Stomach (tissue), 4 donors: ENCODE data around the gene PARL.

Experiments
- CTCF ChIP-seq, 7 experiments: fragments of 450-650 bp in 4 of 7; fragments of 200-600 bp in 3 of 7; sonication (generic) in 3 of 7; IDR thresholded peaks; one replicate each; pipeline ENCODE4 v1.5.1; 2016 to 2019; ENCODE audit warnings: antibody characterized with exemption in 7 of 7, control low read depth in 2 of 7, mild to moderate bottlenecking in 1 of 7
- EP300 ChIP-seq: sonication (generic); formaldehyde crosslinking; IDR thresholded peaks from one replicate; pipeline ENCODE4 v1.6.1; 2017; ENCODE audit warnings: antibody characterized with exemption
- POLR2A ChIP-seq, 4 donors: fragments of 450-650 bp; IDR thresholded peaks; one replicate each; pipeline ENCODE4 v1.6.1; 2016; ENCODE audit warnings: antibody characterized with exemption in 4 of 4, control low read depth in 2 of 4, mild to moderate bottlenecking in 1 of 4, moderate library complexity in 1 of 4
- POLR2AphosphoS5 ChIP-seq, 3 donors: sonication (generic); formaldehyde crosslinking; IDR thresholded peaks; one replicate each; pipeline ENCODE4 v1.6.1; 2016; ENCODE audit warnings: antibody characterized with exemption in 3 of 3

GRCh38 chr3:183854318-183855035 lies 30.2 kb downstream of the PARL start:
- TF ChIP-seq CTCF (IDR thresholded peaks at IDR 0.05) (no peak), POLR2AphosphoS5 (IDR thresholded peaks at IDR 0.05) (no peak), POLR2A (IDR thresholded peaks at IDR 0.05) (no peak), EP300 (no peak)
